SK-N-SH treated with all-trans-retinoic acid at 6 μM for 48 hours (cell line): ENCODE measurements around the gene FER.

Experiments used
- ATAC-seq: fragments of 200-7000 bp; cut with Tn5 transposase; 3 replicates; pipeline ENCODE4 v1.9.1; 2020; ENCODE audit warnings: mild to moderate bottlenecking, moderate library complexity
- ARNTL ChIP-seq: fragments of 450-650 bp; formaldehyde crosslinking; IDR thresholded peaks from 2 replicates; pipeline ENCODE4 v1.5.0; 2020; ENCODE audit warnings: low read depth, mild to moderate bottlenecking, moderate library complexity, borderline replicate concordance
- BACH2 ChIP-seq: fragments of 250-450 bp; sonication (Bioruptor Pico); IDR thresholded peaks from 2 replicates; pipeline ENCODE4 v1.9.0; 2021; ENCODE audit warnings: mild to moderate bottlenecking, borderline replicate concordance
- CREB5 ChIP-seq: fragments of 250-450 bp; sonication (Bioruptor Pico); IDR thresholded peaks from 2 replicates; pipeline ENCODE4 v1.5.1; 2020; ENCODE audit warnings: low read depth, mild to moderate bottlenecking, moderate library complexity
- CSDC2 ChIP-seq: fragments of 250-450 bp; sonication (Bioruptor Pico); IDR thresholded peaks from 2 replicates; pipeline ENCODE4 v1.5.0; 2020; ENCODE audit warnings: mild to moderate bottlenecking, moderate library complexity
- CSRNP3 ChIP-seq: fragments of 250-450 bp; sonication (Bioruptor Pico); IDR thresholded peaks from 2 replicates; pipeline ENCODE4 v1.5.1; 2021; ENCODE audit warnings: mild to moderate bottlenecking, moderate library complexity
- ESRRG ChIP-seq: fragments of 250-450 bp; sonication (Bioruptor Pico); IDR thresholded peaks from 2 replicates; pipeline ENCODE4 v1.6.1; 2021; ENCODE audit warnings: mild to moderate bottlenecking
- GLIS3 ChIP-seq: fragments of 250-450 bp; sonication (Bioruptor Pico); IDR thresholded peaks from 2 replicates; pipeline ENCODE4 v1.5.0; 2020; ENCODE audit warnings: mild to moderate bottlenecking, moderate library complexity
- OSR1 ChIP-seq: fragments of 250-450 bp; sonication (Bioruptor Pico); IDR thresholded peaks from 2 replicates; pipeline ENCODE4 v1.8.0; 2022; ENCODE audit warnings: moderate library complexity, mild to moderate bottlenecking, inconsistent platforms
- PATZ1 ChIP-seq: fragments of 250-450 bp; sonication (Bioruptor Pico); IDR thresholded peaks from 2 replicates; pipeline ENCODE4 v1.8.0; 2020; ENCODE audit warnings: mild to moderate bottlenecking, moderate library complexity, borderline replicate concordance
- PPARA ChIP-seq: fragments of 250-450 bp; sonication (Bioruptor Pico); IDR thresholded peaks from 2 replicates; pipeline ENCODE4 v1.5.0; 2020; ENCODE audit warnings: mild to moderate bottlenecking, borderline replicate concordance
- RARB ChIP-seq: fragments of 250-450 bp; sonication (Bioruptor Pico); IDR thresholded peaks from 2 replicates; pipeline ENCODE4 v1.8.0; 2021; ENCODE audit warnings: mild to moderate bottlenecking, moderate library complexity
- SNAI2 ChIP-seq: fragments of 250-450 bp; sonication (Bioruptor Pico); IDR thresholded peaks from 2 replicates; pipeline ENCODE4 v1.5.0; 2020; ENCODE audit warnings: mild to moderate bottlenecking, moderate library complexity
- TCF4 ChIP-seq: fragments of 250-450 bp; sonication (Bioruptor Pico); IDR thresholded peaks from 2 replicates; pipeline ENCODE4 v1.8.0; 2021; ENCODE audit warnings: mild to moderate bottlenecking, moderate library complexity, borderline replicate concordance
- TOX ChIP-seq: fragments of 250-450 bp; sonication (Bioruptor Pico); IDR thresholded peaks from 2 replicates; pipeline ENCODE4 v1.8.0; 2021; ENCODE audit warnings: mild to moderate bottlenecking, moderate library complexity, borderline replicate concordance
- TSHZ2 ChIP-seq: fragments of 250-450 bp; sonication (Bioruptor Pico); IDR thresholded peaks from 2 replicates; pipeline ENCODE4 v1.5.0; 2020; ENCODE audit warnings: mild to moderate bottlenecking, moderate library complexity
- ZC3H10 ChIP-seq: fragments of 250-450 bp; sonication (Bioruptor Pico); IDR thresholded peaks from 2 replicates; pipeline ENCODE4 v1.5.1; 2021; ENCODE audit warnings: mild to moderate bottlenecking, moderate library complexity
- ZFP30 ChIP-seq: fragments of 450-650 bp; formaldehyde crosslinking; IDR thresholded peaks from 2 replicates; pipeline ENCODE4 v1.5.0; 2022; ENCODE audit warnings: mild to moderate bottlenecking, moderate library complexity
- ZNF565 ChIP-seq: fragments of 450-650 bp; formaldehyde crosslinking; conservative IDR thresholded peaks from 2 replicates; pipeline ENCODE4 v1.5.0; 2020; ENCODE audit warnings: low read depth, mild to moderate bottlenecking, moderate library complexity
- ZNF70 ChIP-seq: fragments of 450-650 bp; formaldehyde crosslinking; IDR thresholded peaks from 2 replicates; pipeline ENCODE4 v1.5.0; 2020; ENCODE audit warnings: mild to moderate bottlenecking, moderate library complexity
- ZNF8 ChIP-seq: fragments of 450-650 bp; formaldehyde crosslinking; IDR thresholded peaks from 2 replicates; pipeline ENCODE4 v1.5.0; 2020; ENCODE audit warnings: mild to moderate bottlenecking, moderate library complexity

The FER gene

GRCh38 chr5:109196823-109197160 is 449.1 kb downstream of the FER start (continued):
- TF ChIP-seq TSHZ2 (no peak), GLIS3 (CRISPR knock-in tag) (no peak), ZFP30 (CRISPR knock-in tag) (no peak), ZNF565 (CRISPR knock-in tag) (no peak), BACH2 (no peak)

- no peak for ATAC-seq
- TF ChIP-seq CREB5 (CRISPR knock-in tag): no peak
- TF ChIP-seq ZC3H10 (CRISPR knock-in tag): no peak
- no peak for TF ChIP-seq TOX (CRISPR knock-in tag)
- no peak for TF ChIP-seq CSDC2 (CRISPR knock-in tag)
- no peak for TF ChIP-seq ARNTL (CRISPR knock-in tag)
- no peak for TF ChIP-seq ESRRG (CRISPR knock-in tag)
- TF ChIP-seq GLIS3 (CRISPR knock-in tag): no peak
- TF ChIP-seq ZNF70 (CRISPR knock-in tag): no peak
- TF ChIP-seq OSR1 (CRISPR knock-in tag): no peak
- TF ChIP-seq ZNF8: no peak
Observed at GRCh38 chr5:109199289-109199688, 451.6 kb downstream of the FER start.

GRCh38 chr5:109199799-109200620 is 452.3 kb downstream of the FER start:
- TF ChIP-seq CSRNP3: no peak
- TF ChIP-seq RARB: no peak
- no peak for TF ChIP-seq BACH2
- TF ChIP-seq PPARA (CRISPR knock-in tag): no peak
- no peak for TF ChIP-seq OSR1 (CRISPR knock-in tag)
- no peak for TF ChIP-seq ZNF70 (CRISPR knock-in tag)
- no peak for TF ChIP-seq TSHZ2
- no peak for TF ChIP-seq CREB5 (CRISPR knock-in tag)
- no peak for TF ChIP-seq ZNF565 (CRISPR knock-in tag)
- no peak for TF ChIP-seq SNAI2 (CRISPR knock-in tag)
- TF ChIP-seq, all 23 proteins: peak for 0
- ATAC-seq: no peak

- no peak for ATAC-seq
- no peak for TF ChIP-seq ARNTL (CRISPR knock-in tag)
- no peak for TF ChIP-seq TCF4 (CRISPR knock-in tag)
- no peak for TF ChIP-seq PATZ1
- no peak for TF ChIP-seq TOX (CRISPR knock-in tag)
Observed at GRCh38 chr5:109215040-109215439, 467.3 kb downstream of the FER start.
